GM12872 (cell line): ENCODE results near the gene KIF1A.

Source experiments
- TF ChIP-seq, protein P1 (sequence below): IDR thresholded peaks from 3 replicates; pipeline ENCODE4 v1.5.1; 2011; ENCODE audit warnings: low read depth, mild to moderate bottlenecking, low read length, moderate library complexity; ENCODE audit not compliant: insufficient read depth

The KIF1A gene

DNA sequence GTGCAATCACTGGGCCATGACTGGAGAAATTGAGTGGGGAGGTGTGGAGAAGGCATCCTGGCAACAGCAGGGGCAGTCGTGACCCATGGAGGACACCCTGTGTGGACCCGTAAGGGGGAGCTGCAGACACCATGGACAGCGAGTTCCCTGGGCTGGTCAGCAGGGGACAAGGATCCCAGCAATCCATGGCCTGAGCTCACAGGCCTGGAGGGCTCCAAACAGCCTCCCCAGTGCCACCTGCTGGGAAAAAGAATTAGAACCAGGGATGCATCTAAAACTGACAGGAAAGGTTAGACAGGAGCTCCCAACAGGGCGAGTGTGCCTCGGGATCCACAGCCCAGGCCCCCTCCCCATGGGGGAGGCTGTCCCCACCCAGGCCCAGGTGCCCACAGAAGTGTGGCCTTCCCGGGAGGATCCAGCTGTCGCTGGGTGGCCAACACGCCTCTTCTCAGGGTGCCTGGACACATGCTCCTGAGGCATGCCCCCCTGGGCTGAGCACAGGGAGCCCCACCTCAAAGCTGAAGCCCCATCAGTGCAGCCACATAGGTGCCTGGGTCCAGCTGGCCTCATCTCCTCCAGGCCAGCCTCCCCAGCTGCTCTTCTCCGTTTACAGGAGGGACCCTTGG is 20.5 kb upstream of the KIF1A start:
- TF ChIP-seq, protein P1, sequence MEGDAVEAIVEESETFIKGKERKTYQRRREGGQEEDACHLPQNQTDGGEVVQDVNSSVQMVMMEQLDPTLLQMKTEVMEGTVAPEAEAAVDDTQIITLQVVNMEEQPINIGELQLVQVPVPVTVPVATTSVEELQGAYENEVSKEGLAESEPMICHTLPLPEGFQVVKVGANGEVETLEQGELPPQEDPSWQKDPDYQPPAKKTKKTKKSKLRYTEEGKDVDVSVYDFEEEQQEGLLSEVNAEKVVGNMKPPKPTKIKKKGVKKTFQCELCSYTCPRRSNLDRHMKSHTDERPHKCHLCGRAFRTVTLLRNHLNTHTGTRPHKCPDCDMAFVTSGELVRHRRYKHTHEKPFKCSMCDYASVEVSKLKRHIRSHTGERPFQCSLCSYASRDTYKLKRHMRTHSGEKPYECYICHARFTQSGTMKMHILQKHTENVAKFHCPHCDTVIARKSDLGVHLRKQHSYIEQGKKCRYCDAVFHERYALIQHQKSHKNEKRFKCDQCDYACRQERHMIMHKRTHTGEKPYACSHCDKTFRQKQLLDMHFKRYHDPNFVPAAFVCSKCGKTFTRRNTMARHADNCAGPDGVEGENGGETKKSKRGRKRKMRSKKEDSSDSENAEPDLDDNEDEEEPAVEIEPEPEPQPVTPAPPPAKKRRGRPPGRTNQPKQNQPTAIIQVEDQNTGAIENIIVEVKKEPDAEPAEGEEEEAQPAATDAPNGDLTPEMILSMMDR, result peak; percentile 56

DNA sequence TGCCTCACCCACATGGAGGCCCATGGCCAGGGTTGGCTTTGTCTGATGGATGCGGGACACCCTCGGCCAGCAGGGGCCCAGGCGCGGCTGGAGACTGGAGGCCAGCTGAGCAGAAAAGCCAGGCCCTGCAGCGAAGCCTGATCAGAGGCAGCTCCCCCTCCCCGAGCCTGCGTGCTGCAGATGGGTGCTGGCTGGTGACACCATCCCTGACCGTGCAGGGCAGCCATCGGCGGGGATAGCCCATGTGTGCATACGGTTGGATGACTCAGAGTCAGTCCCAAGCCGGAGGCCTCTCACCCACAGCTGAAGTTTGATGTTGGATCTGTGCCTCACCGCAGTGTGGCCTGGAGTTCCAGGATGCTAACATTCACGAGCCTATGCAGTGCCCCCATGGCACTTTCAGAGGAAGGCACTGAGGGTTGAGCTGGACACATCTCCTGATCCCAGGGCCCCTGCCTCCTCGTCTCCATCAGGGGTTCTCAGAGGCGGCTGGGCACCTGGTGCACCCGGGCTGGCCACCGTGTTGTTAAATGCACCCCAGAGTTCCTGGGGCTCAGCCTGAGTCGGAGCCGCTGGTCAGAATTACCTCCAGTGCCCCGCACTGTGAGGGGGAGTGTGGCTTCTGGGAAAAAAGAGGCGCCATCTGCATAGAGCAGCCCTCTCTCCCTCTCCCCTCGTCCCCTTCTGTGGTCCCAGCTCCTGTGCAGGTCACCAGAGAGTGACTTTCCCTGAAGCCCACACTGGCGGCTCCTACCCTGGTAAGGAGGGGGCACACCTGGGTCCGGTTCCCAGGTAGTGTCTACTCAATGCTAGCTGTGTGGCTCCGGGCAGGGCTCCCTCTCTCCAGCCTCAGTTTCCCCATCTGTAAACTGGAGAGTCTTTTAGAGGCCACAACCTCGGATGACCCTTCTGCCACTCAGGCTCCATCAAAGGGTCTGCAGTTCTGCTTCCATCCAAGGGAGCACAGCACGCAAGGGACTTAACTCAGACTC is 19.4 kb upstream of the KIF1A start:
- TF ChIP-seq, protein P1, result no peak

DNA sequence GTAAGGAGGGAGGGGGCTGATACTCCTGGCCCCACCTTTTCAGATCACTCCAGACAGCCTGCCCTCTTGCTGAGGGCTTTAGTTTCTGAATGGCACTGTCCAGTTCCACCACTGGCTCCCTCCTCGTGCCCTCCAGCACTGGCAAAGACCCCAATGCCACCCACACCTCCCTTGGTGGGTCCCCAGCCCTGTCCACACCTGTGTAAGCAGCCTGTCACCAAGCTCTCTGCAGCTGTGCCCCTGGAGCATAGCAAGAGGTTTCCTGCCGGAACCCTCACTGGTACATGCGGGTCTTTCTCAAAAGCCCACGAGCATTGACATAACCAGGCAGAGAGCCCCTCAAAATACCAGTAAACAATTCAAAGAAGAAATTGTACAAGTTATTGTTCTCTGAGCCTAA is 17.6 kb upstream of the KIF1A start:
- TF ChIP-seq, protein P1, result no peak

DNA sequence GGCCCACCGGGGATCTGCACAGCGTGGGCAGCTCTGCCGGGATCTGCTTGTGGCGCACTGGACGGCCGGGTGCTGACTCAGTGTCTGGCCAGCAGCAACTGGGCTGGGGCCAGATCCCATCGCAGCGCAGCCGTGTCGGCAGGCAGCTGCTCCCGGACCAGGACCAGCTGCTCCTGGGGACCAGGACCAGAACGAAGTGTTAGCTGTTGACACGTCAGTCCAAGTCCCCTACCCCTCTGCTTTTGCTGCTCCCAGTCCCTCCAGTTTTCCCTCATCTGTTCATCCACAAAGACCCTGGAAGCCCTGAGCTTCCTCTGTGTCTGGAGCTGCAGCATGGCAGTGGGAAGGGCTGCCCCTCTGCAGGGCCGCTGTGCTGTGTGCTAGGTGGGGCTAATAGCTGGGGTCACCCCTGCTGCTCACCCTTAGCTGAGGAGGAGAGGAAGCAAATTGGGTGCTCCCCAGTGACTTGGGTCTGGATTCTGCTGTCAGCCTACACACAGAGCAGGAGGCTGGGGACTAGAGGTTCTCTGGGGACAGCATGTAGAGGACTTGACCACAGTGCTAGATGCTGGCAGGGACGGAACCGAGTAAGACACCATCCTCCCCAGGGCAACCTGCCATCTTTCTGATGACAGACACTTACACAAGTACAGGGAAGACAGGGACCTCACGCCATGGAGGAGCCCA is 16.9 kb upstream of the KIF1A start:
- TF ChIP-seq, protein P1, result no peak

DNA sequence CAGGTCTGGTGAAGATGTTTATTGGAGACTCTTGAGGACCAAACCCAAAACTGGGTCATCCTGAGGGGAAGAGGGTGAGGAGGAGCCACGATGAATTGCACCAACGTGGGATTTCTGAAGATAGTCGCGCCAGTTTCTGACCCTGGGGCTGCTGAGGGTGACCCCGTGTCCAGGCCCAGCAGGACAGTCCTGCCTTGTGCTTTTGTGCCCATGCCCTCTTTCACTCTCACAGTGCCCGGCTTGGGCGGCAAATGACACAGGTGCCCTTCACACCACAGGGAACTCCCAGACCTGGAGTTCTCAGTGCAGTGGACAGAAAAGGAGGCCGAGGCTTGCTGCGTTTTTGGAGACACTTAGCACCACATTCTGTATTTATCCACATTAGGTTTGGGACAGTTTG is 15.5 kb upstream of the KIF1A start:
- TF ChIP-seq, protein P1, result no peak

DNA sequence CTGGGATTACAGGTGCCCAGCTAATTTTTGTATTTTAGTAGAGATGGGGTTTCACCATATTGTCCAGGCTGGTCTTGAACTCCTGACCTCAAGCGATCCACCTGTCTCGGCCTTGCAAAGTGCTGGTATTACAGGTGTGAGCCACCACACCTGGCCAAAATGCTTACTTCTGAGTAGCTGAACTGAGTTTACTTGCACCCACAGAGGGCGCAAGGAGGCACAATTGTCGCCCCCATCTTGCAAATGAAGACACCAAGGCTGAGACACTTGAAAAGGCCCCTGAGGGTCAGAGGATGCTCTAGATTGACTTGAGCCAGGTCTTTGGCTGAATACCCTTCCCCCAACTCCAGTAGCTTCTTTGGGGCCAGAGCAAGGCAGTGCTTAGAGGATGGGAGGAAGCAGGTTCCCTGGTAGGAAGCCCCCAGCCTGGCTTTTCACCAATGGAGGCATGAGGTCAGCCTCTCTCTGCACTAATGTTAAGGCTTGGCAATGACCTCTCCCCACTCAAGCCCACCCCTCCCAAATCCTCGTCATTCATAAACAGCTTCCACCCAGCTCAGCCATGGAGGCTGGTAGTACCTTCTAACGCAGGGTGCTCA is 14.5 kb upstream of the KIF1A start:
- TF ChIP-seq, protein P1, result no peak
